Tibial nerve (tissue), 4 donors: ENCODE results near the gene RNF144B.

Source experiments
- CTCF ChIP-seq, 5 experiments: fragments of 200-600 bp in 3 of 5; fragments of 450-650 bp in 2 of 5; sonication (generic) in 3 of 5; IDR thresholded peaks; one replicate each; pipeline ENCODE4 v1.5.1; 2016 to 2019; ENCODE audit warnings: antibody characterized with exemption in 5 of 5, mild to moderate bottlenecking in 3 of 5, moderate library complexity in 2 of 5
- EP300 ChIP-seq, 2 donors: sonication (generic); formaldehyde crosslinking; IDR thresholded peaks; one replicate each; pipeline ENCODE4 v1.6.1; 2017; ENCODE audit warnings: antibody characterized with exemption in 2 of 2, mild to moderate bottlenecking in 1 of 2
- POLR2A ChIP-seq, 2 donors: fragments of 450-650 bp; IDR thresholded peaks; one replicate each; pipeline ENCODE4 v1.6.1; 2017; ENCODE audit warnings: antibody characterized with exemption in 2 of 2, mild to moderate bottlenecking in 2 of 2, moderate library complexity in 2 of 2

GRCh38 chr6:18432180-18432579 lies 45.0 kb downstream of the RNF144B start:
- TF ChIP-seq POLR2A (IDR thresholded peaks at IDR 0.05) = no peak
- no peak for TF ChIP-seq CTCF (IDR thresholded peaks at IDR 0.05)
- TF ChIP-seq EP300 (IDR thresholded peaks at IDR 0.05) = no peak
